Measurements from ENCODE around the gene C19orf12. TPM values are rescaled to one million over a fixed set of nuclear protein-coding genes. Genes with fewer than 3 reads are reported as not detected.

The C19orf12 gene
- total RNA-seq, 2 experiments from 2014 or later: 12.5 to 20.6 TPM

GRCh38 chr19:29763196-29763595, 48.1 kb upstream of the C19orf12 start:
- POLR2A ChIA-PET: no interaction called here
- CTCF ChIA-PET (ENCODE audit: unreplicated experiment): no interaction called here

GRCh38 chr19:29761575-29762232, 46.6 kb upstream of the C19orf12 start:
- Histone ChIP-seq H3K79me2 (ENCODE audit: insufficient read depth, low read depth, low read length) (no peaks in the 10 kb centered on the region), H3K4me2 (ENCODE audit: low read length) (no peak overlapping the region)
- CTCF ChIA-PET (ENCODE audit: unreplicated experiment): no interaction called here

More at GRCh38 chr19:29763196-29763595, 48.1 kb upstream of the C19orf12 start:
- H3K4me3 ChIP-seq (ENCODE audit: low read depth, low read length, poor library complexity, severe bottlenecking): no peak overlapping the region
- intact Hi-C loops (cut with micrococcal nuclease; ENCODE audit: unreplicated experiment): no loop called here
- no peak overlapping the region for H3K27ac ChIP-seq (ENCODE audit: low read depth, low read length, poor library complexity, severe bottlenecking)
- no peaks in the 10 kb centered on the region for H3K9me3 ChIP-seq (ENCODE audit: low read length)
- no TSS peak for BruUV-seq (replicated peaks)
- H3K36me3 ChIP-seq (ENCODE audit: insufficient read depth, low read length): no peaks in the 10 kb centered on the region
- H3K4me2 ChIP-seq (ENCODE audit: low read length): no peak overlapping the region
- no peaks in the 10 kb centered on the region for H4K20me1 ChIP-seq (ENCODE audit: insufficient read depth, low read length)
- no peaks in the 10 kb centered on the region for H3K9me2 ChIP-seq (ENCODE audit: insufficient read depth, low read length)
- H2AFZ ChIP-seq (ENCODE audit: low read length): no peak overlapping the region
- no peaks in the 10 kb centered on the region for H3K79me2 ChIP-seq (ENCODE audit: insufficient read depth, low read depth, low read length)
- TF ChIP-seq EZH2phosphoT487 (IDR thresholded peaks at IDR 0.05; ENCODE audit: borderline replicate concordance, low read depth, low read length) (no peak), CTCF (conservative IDR thresholded peaks at IDR 0.05; ENCODE audit: low read length) (no peak)
- no peak for DNase-seq (ENCODE audit: low spot score)
- H3K4me1 ChIP-seq (ENCODE audit: insufficient read depth, low read length, poor library complexity, severe bottlenecking): peaks cover 4% of the 10 kb centered on the region

More at GRCh38 chr19:29761575-29762232, 46.6 kb upstream of the C19orf12 start:
- no peak for TF ChIP-seq EZH2phosphoT487 (IDR thresholded peaks at IDR 0.05; ENCODE audit: borderline replicate concordance, low read depth, low read length)
- no peak for TF ChIP-seq CTCF (conservative IDR thresholded peaks at IDR 0.05; ENCODE audit: low read length)
- no peaks in the 10 kb centered on the region for H4K20me1 ChIP-seq (ENCODE audit: insufficient read depth, low read length)
- no peaks in the 10 kb centered on the region for H3K36me3 ChIP-seq (ENCODE audit: insufficient read depth, low read length)
- intact Hi-C loops (cut with micrococcal nuclease; ENCODE audit: unreplicated experiment): no loop called here
- peaks cover 4% of the 10 kb centered on the region for H3K4me1 ChIP-seq (ENCODE audit: insufficient read depth, low read length, poor library complexity, severe bottlenecking)
- POLR2A ChIA-PET: interaction anchor here (0.6 kb wide), 2 partner anchors 19 to 57 kb away, joined by 3 read pairs; no protein-coding TSS in a partner anchor
- H3K27ac ChIP-seq (ENCODE audit: low read depth, low read length, poor library complexity, severe bottlenecking): no peak overlapping the region
- no peak for DNase-seq (ENCODE audit: low spot score)
- no peaks in the 10 kb centered on the region for H3K9me2 ChIP-seq (ENCODE audit: insufficient read depth, low read length)
- no peaks in the 10 kb centered on the region for H3K9me3 ChIP-seq (ENCODE audit: low read length)
- no peak overlapping the region for H2AFZ ChIP-seq (ENCODE audit: low read length)
- BruUV-seq (replicated peaks): no TSS peak
- no peak overlapping the region for H3K4me3 ChIP-seq (ENCODE audit: low read depth, low read length, poor library complexity, severe bottlenecking)

Data from OCI-LY7 (cell line).